HG03342 (cell line): ENCODE results near the gene RB1.
"Not testable (repeated sequence)": the region's sequence is repeated elsewhere in the genome, so short reads cannot be mapped to it uniquely, and the experiment has no call there.

Experiments used
- ATAC-seq: cut with Tn5 transposase; IDR thresholded peaks from one replicate; pipeline ENCODE4 v1.9.1; 2021; ENCODE audit warnings: mild to moderate bottlenecking, moderate library complexity; ENCODE audit not compliant: unreplicated experiment

RB1 gene

GRCh38 chr13:48404952-48405351 lies 101.4 kb downstream of the RB1 start:
- no peak for ATAC-seq

GRCh38 chr13:48405875-48406274 lies 102.3 kb downstream of the RB1 start:
- ATAC-seq: no peak

GRCh38 chr13:48410199-48410598 lies 106.6 kb downstream of the RB1 start:
- ATAC-seq: no peak

DNA sequence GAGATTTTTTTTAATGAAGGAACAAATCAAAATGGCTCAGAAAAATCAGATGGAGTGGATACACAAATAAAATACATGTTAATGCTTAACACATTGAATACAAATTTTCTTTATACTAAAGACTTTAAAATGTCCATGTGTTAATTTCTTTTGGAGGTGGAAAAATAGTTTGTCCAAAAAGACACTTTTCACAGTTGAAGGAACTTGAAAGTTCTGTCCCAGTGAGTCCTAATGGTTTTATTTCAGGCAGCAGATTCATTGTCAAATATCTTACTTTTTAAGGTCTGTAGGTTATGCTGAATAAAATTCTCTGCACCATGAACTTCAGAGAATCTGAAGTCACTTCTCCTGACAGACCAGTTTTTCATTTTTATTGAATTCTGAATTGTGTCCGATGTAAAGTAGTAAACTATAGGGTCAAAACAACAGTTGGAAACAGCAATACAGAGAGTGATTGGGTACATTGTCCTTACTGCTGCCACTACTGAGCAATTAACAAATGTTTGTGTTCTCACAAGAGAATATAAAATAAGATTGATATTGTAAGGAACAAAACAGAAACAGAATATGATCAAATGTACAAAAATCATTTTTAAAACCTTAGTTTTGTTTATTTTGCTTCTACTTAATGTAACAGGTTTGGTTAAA lies 107.7 kb downstream of the RB1 start:
- no peak for ATAC-seq

DNA sequence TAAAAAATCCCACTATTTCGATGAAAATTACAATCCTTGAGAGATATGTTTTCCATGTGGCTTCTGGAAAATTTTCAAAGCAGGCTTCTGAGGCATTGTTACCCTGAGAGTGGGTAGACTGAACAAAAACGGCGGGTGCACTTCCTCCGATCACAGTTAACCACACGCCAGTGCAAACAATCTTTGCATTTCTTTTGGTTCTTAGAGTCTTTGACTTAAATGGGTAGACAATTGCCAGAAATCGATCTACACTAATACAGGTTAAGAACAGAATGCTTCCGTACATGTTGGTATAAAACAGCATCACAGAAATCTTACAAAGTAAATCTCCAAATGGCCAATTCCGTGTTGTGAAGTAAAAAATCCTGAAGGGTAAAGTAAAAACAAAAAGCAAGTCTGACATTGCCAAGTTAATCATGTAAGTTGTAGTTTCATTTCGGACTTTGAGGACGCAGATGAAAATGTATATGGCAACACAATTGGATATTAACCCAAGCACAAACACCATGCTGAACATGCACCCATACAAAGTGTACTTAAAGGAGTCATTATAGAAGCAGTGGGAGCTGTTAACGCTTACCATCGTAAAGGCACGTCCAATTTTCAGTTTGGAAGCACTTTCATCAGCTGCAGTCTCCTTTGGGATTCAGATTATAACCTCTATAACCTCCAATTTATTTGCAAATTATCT lies 108.4 kb downstream of the RB1 start:
- ATAC-seq: no peak

DNA sequence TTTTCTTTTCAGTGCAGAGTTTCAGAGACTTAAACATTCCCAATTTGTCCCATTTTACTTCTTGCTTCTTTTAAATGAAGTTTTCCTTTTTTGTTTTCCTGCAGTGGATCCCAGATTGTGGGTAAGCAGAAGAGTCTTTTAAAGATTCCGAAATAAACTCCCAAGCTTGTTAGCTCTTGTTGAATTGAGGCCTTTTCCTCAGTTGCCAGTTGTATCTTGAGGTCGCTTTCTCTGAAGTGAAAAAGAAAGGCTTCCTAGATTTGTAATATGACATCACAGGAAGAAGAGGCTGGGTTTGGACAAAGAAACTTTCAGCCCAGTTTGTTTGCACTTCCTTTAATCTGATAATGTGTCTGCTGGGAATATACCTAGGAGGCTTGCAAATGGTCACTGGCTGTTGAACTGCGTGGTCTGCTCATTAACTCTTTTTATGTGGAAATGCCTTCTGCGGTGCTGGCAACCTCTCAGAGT lies 109.4 kb downstream of the RB1 start, which contains the start of gene LPAR6:
Gene LPAR6 (minus strand): TSS at position 233 of the 471 bp plus-strand sequence. CDS start 690 bp downstream, outside the sequence.
- ATAC-seq: no peak

GRCh38 chr13:48414501-48414900 lies 111.0 kb downstream of the RB1 start:
- ATAC-seq: no peak

- no peak for ATAC-seq
Measured at GRCh38 chr13:48415516-48415915, 112.0 kb downstream of the RB1 start.

- ATAC-seq: not testable (repeated sequence)
Measured at GRCh38 chr13:48422003-48422402, 118.5 kb downstream of the RB1 start.

GRCh38 chr13:48424212-48424611 lies 120.7 kb downstream of the RB1 start:
- ATAC-seq: no peak

DNA sequence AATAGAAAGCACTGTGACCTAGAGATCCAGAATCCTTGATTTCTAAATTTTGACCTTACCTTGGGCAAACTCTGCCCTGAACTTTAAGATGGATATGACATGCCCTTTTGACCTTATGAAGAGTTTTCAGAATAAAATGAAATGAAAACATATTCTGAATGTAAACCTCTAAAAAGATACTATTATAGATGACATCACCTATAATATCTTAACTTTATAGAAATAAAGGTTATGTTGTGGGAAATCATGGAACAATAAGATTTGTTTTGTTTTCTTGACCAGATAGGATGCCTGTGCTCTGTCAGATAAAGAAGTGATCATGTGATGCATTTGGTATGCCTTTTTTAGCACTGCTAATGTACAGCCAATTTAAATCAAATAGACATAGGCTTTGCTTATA lies 122.5 kb downstream of the RB1 start:
- ATAC-seq: no peak

DNA sequence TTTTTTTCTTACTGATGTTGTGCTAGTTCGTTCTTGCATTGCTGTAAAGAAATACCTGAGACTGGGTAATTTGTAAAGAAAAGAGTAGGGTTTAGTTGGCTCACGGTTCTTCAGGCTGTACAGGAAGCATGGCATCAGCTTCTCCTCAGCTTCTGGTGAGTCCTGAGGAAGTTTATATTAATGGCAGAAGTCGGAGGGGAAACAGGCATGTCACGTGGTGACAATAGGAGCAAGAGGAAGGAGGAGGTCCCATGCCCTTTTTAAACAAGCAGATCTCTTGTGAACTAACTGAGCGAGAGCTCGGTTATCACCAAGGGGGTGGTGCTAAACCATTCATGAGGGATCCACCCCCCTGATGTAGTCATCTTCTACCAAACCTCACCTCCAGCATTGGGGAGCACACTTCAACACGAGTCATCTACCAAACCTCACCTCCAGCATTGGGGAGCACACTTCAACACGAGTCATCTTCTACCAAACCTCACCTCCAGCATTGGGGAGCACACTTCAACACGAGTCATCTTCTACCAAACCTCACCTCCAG lies 123.3 kb downstream of the RB1 start:
- ATAC-seq: not testable (repeated sequence)

DNA sequence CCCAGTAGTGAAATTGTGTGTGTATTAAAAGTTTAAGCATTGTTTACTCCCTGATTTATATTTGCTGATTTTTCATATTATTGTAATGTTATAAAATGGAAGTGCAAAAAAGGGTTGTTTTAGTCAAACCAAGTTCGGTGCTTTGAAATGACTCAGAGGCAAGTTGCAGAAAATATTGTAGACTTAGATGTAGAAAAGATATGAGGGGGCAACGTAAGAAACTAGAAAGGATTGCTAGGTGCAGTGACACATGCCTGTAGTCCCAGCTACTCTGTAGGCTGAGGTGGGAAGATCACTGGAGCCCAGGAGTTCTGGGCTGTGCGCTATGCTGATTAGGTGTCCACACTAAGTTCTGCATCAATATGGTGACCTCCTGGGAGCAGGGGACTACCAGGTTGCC lies 125.5 kb downstream of the RB1 start:
- ATAC-seq: no peak

DNA sequence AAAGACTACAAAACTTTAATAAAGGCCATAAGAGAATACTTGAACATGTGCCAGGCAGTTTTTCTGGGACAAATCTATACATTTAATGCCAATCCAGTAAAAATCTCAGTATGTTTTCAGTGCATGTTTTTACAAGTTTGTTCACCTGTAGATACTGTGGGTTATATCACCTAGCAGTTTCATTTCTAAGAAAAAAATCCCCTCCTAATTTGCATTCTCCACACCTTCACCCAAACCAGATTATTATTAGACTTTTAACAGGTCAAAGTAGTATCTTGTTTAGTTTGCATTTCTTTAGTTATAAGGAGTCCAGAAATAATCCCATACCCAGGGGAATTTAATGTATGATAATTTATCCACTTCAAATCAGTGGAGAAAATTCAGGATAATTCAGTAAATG lies 126.3 kb downstream of the RB1 start:
- ATAC-seq: no peak

DNA sequence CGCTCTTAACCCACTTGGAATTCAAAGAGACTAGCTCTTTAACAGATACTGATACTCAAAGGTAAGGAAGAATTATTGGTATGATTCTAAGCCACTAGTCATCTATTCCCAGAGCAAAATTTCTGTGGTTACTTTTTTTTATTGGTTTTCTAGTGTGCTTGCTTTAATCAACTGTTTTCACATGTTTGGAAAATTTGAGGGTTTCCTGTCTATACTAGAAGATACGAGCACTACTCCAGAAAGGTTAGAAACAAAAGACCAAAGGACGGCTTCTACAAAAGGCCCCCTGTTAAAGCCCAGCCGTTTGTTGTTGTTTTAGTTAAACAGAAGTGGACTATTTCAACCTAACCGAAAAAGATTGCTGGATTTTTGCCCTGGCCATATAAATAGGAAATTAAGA lies 127.9 kb downstream of the RB1 start:
- ATAC-seq: no peak

DNA sequence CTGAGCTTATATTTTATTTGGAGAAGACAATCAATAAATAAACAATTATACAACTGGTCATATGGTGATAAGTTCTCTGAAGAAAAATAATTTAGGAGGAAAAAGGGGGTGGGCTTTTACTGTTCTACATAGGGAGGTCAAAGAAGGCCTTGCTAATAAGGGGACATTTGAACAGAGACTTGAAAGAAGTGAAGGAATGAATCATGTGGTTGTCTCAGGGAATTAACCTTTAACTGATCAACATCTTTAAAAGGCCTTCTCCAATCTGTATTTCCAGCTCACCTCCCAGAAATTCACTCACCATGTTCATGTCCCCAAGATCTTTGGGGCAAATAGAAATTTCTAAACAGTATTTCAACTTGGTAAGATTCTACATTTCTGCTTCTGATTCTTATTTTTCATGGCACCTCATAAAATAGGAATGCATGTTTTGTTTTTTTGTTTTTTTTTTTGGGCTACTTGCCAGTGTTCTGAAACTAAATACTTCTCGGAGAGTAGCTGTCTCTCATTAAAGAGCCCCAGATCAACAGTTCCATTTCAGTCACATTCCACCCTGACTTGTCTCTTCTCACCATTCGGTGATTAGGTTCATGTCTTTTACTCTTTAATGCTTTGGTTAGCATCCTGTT lies 128.6 kb downstream of the RB1 start:
- ATAC-seq: no peak

- no peak for ATAC-seq
Measured at GRCh38 chr13:48434200-48434599, 130.6 kb downstream of the RB1 start.

DNA sequence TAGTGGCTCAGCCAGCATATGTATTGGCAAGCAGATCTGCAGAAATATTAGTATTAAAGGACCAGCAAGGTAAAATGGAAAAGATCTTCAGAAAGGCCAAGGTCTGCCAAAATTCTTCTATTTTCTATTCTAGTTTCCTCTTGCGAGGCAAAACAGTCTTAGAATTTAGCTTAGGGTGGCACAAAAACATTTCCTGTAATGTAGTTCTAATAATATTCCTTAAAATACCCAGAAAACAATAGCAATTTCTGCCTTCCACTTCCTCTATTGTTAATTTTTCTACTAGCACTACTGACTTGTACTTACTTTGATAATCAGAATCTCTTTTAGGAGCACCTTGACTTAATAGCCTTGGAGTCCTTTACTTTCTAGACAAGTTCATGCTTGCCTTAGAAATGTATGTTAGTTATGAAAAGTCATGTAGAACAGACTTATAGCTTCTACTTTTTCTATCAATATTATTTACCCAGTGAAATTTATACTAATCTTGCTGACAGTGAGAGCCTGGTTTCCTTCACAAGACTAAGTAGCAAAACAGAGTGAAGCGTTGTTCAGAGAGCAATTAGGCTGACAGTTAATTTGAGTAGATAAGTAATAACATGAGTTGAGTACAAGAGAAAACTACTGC lies 133.2 kb downstream of the RB1 start:
- ATAC-seq: no peak

DNA sequence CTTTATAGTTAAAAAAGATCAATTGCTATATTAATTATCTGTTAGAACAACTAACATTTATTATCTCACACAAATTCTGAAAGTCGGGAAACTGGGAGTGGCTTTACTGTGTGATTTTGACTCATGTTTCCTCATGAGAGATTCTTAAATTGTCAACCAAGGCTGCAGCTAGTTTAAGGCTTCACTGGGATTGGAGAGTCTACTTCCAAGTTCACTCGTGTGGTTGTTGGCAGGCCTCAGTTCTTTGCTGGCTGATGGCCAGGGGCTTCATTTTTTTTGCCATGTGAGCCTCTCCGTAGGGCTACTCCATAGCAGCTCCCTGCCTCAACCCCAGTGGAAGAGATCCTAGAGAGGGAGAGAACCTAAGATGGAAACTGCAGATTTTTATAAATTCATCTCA lies 133.8 kb downstream of the RB1 start:
- ATAC-seq: no peak

DNA sequence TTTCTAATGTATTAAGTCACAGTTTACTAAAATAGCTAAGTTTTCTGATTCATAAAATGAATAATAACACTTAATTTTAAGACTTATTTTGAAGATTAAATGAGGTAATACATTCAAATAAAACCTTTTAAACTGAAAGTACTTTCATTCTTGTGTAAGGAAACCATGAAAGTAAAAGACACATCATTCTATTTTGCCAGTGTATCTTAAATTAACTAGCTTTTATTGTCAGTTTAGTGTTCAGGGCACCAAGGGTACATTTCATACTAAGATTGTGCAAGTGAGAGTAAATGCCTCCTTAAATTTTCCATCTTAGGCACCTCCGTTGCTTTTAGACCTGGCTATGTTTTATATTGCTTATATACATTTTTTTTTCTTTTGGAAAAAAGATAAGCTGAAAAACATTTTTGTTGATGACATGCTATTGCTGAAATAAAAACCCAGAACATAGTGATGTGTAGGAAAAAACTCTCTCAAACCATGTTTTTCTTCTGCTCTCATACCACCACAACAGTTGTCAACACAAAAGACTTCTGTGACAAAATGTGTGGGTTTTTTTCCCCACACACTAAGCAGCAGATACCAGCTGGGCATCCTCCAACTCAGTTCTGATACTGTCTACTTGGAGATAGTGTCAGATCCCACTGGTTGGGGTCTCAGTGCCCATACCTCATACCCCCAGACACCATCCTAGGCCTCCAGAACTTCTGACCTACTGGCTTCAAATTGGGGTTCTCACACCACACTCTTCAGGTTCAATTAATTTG lies 140.1 kb downstream of the RB1 start:
- ATAC-seq: no peak

GRCh38 chr13:48446464-48446863 lies 142.9 kb downstream of the RB1 start:
- ATAC-seq: no peak
